Panc1 (cell line): ENCODE data around the gene KCNT1.

Source experiments
- CTCF ChIP-seq: fragments of 450-650 bp; IDR thresholded peaks from 2 replicates; pipeline ENCODE4 v1.5.1; 2017; ENCODE audit warnings: mild to moderate bottlenecking
- POLR2AphosphoS5 ChIP-seq: IDR thresholded peaks from 2 replicates; pipeline ENCODE4 v1.6.1; 2012; ENCODE audit warnings: mild to moderate bottlenecking, low read depth, low read length, moderate library complexity

GRCh38 chr9:135705376-135705775, 3.4 kb downstream of the KCNT1 start:
- no peak for TF ChIP-seq POLR2AphosphoS5
- TF ChIP-seq CTCF = no peak
